Vagina (tissue), 2 donors: ENCODE results near the gene IFNK. TPM values are rescaled to one million over a fixed set of nuclear protein-coding genes. Genes with fewer than 3 reads are reported as not detected.

ENCODE experiments used
- DNase-seq, 2 donors: peaks; one replicate each; pipeline ENCODE4 v3.0.0-alpha.2; 2017; ENCODE audit errors: extremely low spot score in 2 of 2
- H3K27ac ChIP-seq: fragments of 200-600 bp; sonication (generic); one replicate; pipeline ENCODE4 v1.5.1; 2019
- H3K27me3 ChIP-seq: fragments of 200-600 bp; sonication (generic); one replicate; pipeline ENCODE4 v1.5.1; 2019
- H3K36me3 ChIP-seq, 2 donors: fragments of 200-600 bp; sonication (generic); one replicate each; pipeline ENCODE4 v1.5.1; 2017 to 2019
- H3K4me1 ChIP-seq: fragments of 200-600 bp; sonication (generic); one replicate; pipeline ENCODE4 v1.5.1; 2019
- H3K4me3 ChIP-seq, 2 donors: fragments of 200-600 bp; sonication (generic); 1 replicate in 1 of 2; 2 replicates in 1 of 2; pipeline ENCODE4 v1.5.1; 2016 to 2019
- H3K9me3 ChIP-seq: fragments of 200-600 bp; sonication (generic); one replicate; pipeline ENCODE4 v1.5.1; 2019
- POLR2A ChIP-seq, 2 donors: fragments of 450-650 bp; IDR thresholded peaks; one replicate each; pipeline ENCODE4 v1.6.1; 2017; ENCODE audit warnings: antibody characterized with exemption in 2 of 2, mild to moderate bottlenecking in 2 of 2, moderate library complexity in 2 of 2
- POLR2AphosphoS5 ChIP-seq, 2 donors: sonication (generic); formaldehyde crosslinking; IDR thresholded peaks; one replicate each; pipeline ENCODE4 v1.9.0; 2017; ENCODE audit warnings: antibody characterized with exemption in 2 of 2, mild to moderate bottlenecking in 2 of 2, low read depth in 1 of 2; ENCODE audit not compliant: insufficient read depth in 1 of 2
- intact Hi-C: fragments of 100-400 bp; cut with DNase I; formaldehyde crosslinking; loops from one replicate; pipeline ENCODE4 v1.15.1; 2023
- total RNA-seq: library from RNA; depleted of rRNA; stranded (reverse); fragments of >200 nt; gene quantifications from one replicate; pipeline ENCODE4 v1.2.3, GENCODE V29; 2016
- TF ChIP-seq, protein P1 (sequence below), 3 experiments: fragments of 450-650 bp in 2 of 3; fragments of 200-600 bp in 1 of 3; sonication (generic) in 1 of 3; IDR thresholded peaks; one replicate each; pipeline ENCODE4 v1.5.1; 2017 to 2019; ENCODE audit warnings: antibody characterized with exemption in 3 of 3, mild to moderate bottlenecking in 2 of 3, moderate library complexity in 2 of 3

The IFNK gene
- total RNA-seq, 1 donor from 2014 or later: not detected

DNA sequence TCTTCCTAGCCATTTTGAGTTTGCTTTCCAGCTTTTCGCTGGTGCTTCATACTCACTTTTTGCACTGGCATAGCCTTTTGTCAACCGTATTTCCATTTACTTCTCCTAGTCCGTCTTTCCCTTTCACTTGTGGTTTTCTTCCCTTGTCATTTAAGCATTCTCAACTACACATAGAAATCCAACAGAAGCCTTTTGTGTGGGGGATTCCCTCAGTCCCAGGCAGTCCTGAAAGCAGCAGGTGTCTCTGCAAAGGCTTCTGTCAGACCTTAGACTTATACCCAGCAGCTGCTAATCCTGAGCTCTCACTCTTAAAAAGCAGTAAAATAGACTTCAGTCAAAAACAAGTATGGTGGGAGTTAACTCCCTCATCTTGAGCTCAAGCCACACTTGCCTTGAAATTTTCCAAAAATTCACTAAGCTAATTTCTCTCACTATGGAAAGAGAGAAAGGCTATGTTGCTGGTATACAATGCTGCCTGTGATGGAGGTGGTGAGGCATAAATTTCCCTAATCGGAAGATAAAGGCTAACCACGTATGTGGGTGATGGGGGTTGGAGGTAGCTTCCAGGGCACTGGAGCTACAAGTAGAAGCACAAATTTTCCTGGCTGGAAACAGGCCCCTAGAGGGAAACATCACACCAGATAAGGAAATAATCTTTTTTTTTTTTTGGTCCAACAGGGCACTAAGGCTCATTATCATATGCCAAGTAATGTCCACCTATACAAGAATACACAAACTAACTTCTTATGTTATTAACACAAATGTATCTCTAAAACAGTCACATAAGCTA is 34.8 kb upstream of the IFNK start:
- Histone ChIP-seq H3K9me3 (no peaks in the 10 kb centered on the region), H3K4me3 (no peak overlapping the region), H3K27ac (no peak overlapping the region), H3K4me1 (no peaks in the 10 kb centered on the region), H3K27me3 (no peaks in the 10 kb centered on the region), H3K36me3 (no peaks in the 10 kb centered on the region)
- no peak for DNase-seq
- intact Hi-C loops: no loop called here
- no peak for TF ChIP-seq POLR2AphosphoS5 (IDR thresholded peaks at IDR 0.05; ENCODE audit: insufficient read depth in 1 of 2, low read depth in 1 of 2)
- no peak for TF ChIP-seq POLR2A (IDR thresholded peaks at IDR 0.05)
- TF ChIP-seq, protein P1, sequence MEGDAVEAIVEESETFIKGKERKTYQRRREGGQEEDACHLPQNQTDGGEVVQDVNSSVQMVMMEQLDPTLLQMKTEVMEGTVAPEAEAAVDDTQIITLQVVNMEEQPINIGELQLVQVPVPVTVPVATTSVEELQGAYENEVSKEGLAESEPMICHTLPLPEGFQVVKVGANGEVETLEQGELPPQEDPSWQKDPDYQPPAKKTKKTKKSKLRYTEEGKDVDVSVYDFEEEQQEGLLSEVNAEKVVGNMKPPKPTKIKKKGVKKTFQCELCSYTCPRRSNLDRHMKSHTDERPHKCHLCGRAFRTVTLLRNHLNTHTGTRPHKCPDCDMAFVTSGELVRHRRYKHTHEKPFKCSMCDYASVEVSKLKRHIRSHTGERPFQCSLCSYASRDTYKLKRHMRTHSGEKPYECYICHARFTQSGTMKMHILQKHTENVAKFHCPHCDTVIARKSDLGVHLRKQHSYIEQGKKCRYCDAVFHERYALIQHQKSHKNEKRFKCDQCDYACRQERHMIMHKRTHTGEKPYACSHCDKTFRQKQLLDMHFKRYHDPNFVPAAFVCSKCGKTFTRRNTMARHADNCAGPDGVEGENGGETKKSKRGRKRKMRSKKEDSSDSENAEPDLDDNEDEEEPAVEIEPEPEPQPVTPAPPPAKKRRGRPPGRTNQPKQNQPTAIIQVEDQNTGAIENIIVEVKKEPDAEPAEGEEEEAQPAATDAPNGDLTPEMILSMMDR (IDR thresholded peaks at IDR 0.05): no peak

GRCh38 chr9:27491154-27491553 is 32.9 kb upstream of the IFNK start:
- no peak for DNase-seq
- Histone ChIP-seq H3K4me3 (no peak overlapping the region), H3K4me1 (peaks cover 4% of the 10 kb centered on the region), H3K36me3 (no peaks in the 10 kb centered on the region), H3K27ac (no peak overlapping the region), H3K27me3 (no peaks in the 10 kb centered on the region), H3K9me3 (no peaks in the 10 kb centered on the region)
- TF ChIP-seq POLR2AphosphoS5 (IDR thresholded peaks at IDR 0.05; ENCODE audit: insufficient read depth in 1 of 2, low read depth in 1 of 2) (no peak), POLR2A (IDR thresholded peaks at IDR 0.05) (no peak)
- TF ChIP-seq, protein P1 (IDR thresholded peaks at IDR 0.05): no peak
- intact Hi-C loops: no loop called here

DNA sequence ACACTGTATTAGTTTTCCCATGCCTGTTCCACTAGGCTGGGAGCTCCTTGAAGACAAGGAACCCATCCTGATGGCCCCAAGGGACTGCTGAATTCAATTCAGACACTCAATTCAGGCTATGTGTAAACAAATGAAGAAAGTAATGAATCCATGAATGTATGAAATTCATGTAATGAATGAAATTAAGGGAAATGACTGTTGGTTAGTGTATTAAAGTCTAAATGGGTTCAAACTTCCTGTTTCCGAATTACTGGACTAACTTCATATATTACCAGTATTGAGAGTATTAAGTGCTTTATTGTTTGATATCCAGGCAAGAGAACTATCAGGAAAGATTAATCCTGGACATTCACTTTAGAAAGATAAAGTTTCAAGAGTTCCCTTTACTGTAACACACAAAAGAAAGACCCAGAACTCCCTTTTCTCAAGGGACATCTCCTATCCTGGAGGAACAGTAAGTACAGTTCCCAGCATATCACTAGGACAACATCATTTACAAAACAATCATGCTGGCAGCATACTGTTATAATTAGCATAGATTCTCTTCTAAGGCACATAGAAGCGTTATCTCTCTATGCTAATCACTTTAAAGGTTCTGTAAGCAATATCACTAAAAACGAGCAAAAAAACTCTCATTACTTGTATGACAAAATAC is 28.5 kb upstream of the IFNK start:
- Histone ChIP-seq H3K9me3 (no peaks in the 10 kb centered on the region), H3K4me1 (peaks cover 42% of the 10 kb centered on the region), H3K27ac (no peak overlapping the region), H3K27me3 (no peaks in the 10 kb centered on the region), H3K4me3 (no peak overlapping the region), H3K36me3 (no peaks in the 10 kb centered on the region)
- DNase-seq: no peak
- intact Hi-C loops: no loop called here
- TF ChIP-seq, protein P1 (IDR thresholded peaks at IDR 0.05): no peak
- TF ChIP-seq POLR2AphosphoS5 (IDR thresholded peaks at IDR 0.05; ENCODE audit: insufficient read depth in 1 of 2, low read depth in 1 of 2) (no peak), POLR2A (IDR thresholded peaks at IDR 0.05) (no peak)

DNA sequence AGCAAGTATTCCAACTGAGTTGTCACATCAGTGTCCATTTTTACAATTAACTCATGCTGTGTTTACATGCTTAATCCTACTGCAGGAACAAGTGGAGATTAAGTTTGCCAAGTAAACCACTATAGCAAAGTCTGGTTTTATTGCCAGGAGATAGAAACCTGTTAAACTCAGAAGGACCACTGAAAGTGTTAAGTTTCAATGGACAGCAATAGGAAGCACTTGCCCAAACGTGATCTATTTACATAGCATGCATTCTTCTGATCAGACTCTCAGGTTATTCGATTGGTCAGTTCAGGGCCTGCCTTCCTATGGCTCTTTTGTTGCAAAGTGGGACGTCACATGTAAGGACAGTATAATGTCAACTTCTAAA is 28.0 kb upstream of the IFNK start:
- H3K27ac ChIP-seq: no peak overlapping the region
- H3K4me3 ChIP-seq: no peak overlapping the region
- no peaks in the 10 kb centered on the region for H3K27me3 ChIP-seq
- intact Hi-C loops: no loop called here
- no peak for TF ChIP-seq POLR2A (IDR thresholded peaks at IDR 0.05)
- no peak for TF ChIP-seq POLR2AphosphoS5 (IDR thresholded peaks at IDR 0.05; ENCODE audit: insufficient read depth in 1 of 2, low read depth in 1 of 2)
- TF ChIP-seq, protein P1 (IDR thresholded peaks at IDR 0.05): no peak
- H3K9me3 ChIP-seq: no peaks in the 10 kb centered on the region
- H3K36me3 ChIP-seq: no peaks in the 10 kb centered on the region
- no peak for DNase-seq
- peaks cover 42% of the 10 kb centered on the region for H3K4me1 ChIP-seq

- peaks cover 42% of the 10 kb centered on the region for H3K4me1 ChIP-seq
- H3K27ac ChIP-seq: no peak overlapping the region
- no peaks in the 10 kb centered on the region for H3K27me3 ChIP-seq
- no peaks in the 10 kb centered on the region for H3K36me3 ChIP-seq
- intact Hi-C loops: no loop called here
- H3K4me3 ChIP-seq: no peak overlapping the region
- H3K9me3 ChIP-seq: no peaks in the 10 kb centered on the region
- no peak for DNase-seq
- TF ChIP-seq POLR2A (IDR thresholded peaks at IDR 0.05) (no peak), POLR2AphosphoS5 (IDR thresholded peaks at IDR 0.05; ENCODE audit: insufficient read depth in 1 of 2, low read depth in 1 of 2) (no peak)
- TF ChIP-seq, protein P1 (IDR thresholded peaks at IDR 0.05): no peak
Observed at GRCh38 chr9:27497883-27498417, 26.1 kb upstream of the IFNK start.
